Activated naive CD4-positive, alpha-beta T cell treated with anti-CD3 and anti-CD28 coated beads, Interleukin-2, amount 10 ng/mL, durations not matched to agents 5 hours and 36 hours (primary cell): Measurements from ENCODE around the gene OTP. TPM values are rescaled to one million over a fixed set of nuclear protein-coding genes. Genes with fewer than 3 reads are reported as not detected.

Experiments used
- total RNA-seq, 2 experiments: library from RNA; stranded (reverse); gene quantifications; one replicate each; pipeline ENCODE4 v1.2.3, GENCODE V29; 2021

OTP gene
- total RNA-seq = not detected

DNA sequence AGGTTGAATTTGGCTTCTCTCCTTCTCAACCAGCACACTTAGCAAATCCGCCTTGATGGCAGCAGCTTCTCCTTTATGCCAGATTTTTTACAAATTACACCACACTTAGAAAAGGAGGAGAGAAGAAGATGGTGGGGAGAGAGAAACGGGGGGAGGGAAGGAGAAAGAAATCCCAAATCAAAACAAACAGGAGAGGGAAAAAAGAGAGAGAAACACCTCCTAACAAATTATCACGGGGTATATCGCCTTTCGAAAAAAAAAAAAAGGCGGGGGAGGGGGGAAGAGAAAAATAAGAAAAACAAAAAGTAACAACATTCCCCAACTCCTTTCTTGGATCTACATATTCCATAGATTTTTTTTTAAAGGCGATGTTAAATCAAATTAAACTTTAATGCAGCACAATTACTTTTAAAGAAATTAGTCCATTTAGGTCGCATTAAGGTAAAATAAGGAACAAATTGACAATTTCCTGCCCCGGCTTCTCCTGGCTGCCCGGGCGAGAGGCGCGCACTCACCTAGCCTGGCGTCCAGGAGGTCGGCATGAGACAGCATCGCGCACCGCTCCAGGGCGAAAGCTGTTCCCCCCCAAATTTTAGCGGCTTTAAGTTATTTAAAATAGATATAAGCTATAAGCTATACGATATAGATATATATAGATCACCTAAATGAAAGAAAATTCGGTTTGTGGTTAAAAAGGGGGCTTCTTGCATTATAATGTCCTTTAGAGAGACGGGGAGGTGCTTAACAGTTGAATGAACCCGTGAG lies at the start of gene OTP:
Gene OTP (minus strand): TSS at position 716 of the 765 bp plus-strand sequence. CDS start 164 bp downstream, at position 552.

Other genes starting within 250 kb of the OTP start
- 10 to 100 TPM; 13.9 to 17.2 TPM for gene WDR41, start 146.4 kb downstream of the OTP start, total RNA-seq
- 100 to 1,000 TPM; 153 to 161 TPM for gene TBCA, start 137.6 kb upstream of the OTP start, total RNA-seq